NCI-H128 (cell line): ENCODE data around the gene NR2F1-AS1.

Source experiments
- DNase-seq: peaks from one replicate; lab custom pipeline; 2025; ENCODE audit not compliant: unreplicated experiment; lab: John Stamatoyannopoulos, UW

Gene NR2F1-AS1

GRCh38 chr5:93603793-93604643, 23.0 kb upstream of the NR2F1-AS1 start:
- DNase-seq, result no peak

- no peak for DNase-seq
Observed at GRCh38 chr5:93603078-93603792, 22.2 kb upstream of the NR2F1-AS1 start.

DNA sequence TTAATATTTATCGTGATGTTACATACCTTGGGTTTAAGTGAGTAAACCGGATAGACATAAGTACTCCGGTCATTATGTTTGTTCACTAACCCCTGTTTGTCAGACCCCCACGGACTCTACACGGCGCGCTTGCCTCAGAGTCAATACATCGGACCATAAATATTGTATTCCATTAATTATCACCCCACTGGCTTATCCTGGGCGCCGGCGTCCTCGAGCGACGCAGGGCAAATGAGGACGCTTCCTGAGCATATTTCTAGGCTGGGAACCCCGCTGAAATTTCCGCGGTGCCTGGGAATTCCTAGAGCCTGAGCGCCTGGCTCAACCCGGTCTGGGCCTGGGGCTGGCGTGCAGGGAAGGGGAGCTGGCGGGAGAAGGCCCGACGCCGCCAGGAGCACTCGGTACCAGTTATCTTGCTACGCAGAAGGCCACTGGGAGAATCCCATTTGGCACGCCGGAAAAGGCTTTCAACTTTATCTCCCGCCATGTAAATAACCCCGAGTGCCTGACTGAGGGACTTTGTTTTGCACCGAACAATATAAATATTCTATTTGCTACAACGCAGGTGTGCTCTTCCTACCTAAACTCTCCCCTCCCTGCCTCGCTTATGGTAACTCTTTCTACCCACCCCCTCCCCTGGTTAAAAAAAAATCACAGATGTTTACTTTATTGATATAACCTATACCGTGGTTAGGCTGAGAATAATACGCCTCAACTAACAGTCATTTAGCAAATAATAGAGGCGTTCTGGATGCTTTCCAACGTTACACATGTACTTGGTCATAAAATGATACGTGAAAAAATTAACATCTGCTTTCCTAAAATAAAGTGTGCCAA, 21.4 kb upstream of the NR2F1-AS1 start:
- DNase-seq, result no peak

GRCh38 chr5:93601802-93602155, 20.8 kb upstream of the NR2F1-AS1 start:
- no peak for DNase-seq

DNA sequence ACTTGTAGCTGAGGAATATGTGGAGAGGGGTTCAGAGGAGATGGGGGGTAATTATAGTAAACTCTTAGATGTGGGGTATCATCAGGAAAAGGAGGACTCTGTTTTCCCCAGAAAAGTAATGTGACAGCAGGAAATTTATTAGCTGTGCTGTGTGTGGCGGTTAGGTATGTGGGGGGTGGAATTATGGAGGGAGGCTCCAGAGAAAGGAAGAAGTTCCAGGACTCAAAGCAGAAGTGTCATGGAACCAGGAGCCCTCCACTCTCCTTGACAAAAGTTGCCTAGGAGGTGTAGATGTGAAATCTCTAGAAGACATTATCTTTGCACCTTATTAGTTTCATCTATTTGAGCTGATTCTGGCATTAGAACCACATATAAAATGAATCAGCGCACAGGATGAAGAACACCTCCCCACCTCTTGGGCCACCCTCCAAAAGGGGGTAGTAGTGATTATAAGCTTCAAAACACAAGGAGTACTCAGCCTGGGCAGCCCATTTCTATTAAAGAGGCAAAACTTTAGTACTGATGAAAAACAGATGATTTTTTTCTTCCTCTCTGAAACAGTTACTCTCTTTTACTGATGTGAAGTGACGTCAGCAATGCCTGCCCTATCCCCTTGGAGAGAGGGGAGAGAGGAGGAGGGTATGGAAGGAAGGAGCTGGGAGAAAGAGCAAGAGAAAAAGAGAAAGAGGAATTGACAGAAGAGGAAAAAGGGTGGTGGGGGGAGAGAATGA, 20.2 kb upstream of the NR2F1-AS1 start:
- no peak for DNase-seq

GRCh38 chr5:93600409-93601070, 19.5 kb upstream of the NR2F1-AS1 start:
- no peak for DNase-seq

DNA sequence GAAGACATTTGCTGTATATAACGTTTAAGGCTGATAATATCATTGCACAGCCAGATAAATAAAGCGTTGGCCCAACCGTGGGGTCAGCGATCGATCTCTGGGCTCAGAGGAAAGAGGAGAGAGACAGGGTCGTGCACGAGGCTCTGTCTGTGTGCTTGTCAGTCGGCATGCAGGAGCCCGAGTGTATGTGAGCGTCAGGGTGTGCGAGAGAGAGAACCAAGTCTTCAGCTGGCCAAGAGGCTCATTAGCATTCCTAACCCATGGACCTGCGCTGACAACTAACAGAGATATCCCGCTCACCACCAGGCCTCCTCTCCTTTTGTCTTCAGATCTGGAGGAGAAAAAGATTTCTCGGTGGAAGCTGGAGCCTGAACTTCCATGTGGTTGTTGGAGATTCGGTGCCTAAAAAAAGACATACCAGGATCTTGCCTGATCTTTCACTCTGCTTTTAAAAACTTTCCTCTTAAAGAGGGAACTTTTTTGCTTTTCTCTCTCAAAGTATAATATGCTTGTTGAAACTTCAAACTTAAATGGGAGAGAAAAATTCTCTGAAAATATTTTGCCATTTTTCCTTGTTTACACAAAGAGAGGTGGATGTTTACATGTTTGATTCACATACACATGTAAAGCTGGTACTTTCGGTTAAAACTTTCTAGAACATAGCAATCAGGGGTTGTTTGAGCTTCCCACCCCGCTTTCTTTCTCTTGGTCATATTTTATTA, 18.5 kb upstream of the NR2F1-AS1 start:
- no peak for DNase-seq

GRCh38 chr5:93599001-93599379, 18.0 kb upstream of the NR2F1-AS1 start:
- no peak for DNase-seq

DNA sequence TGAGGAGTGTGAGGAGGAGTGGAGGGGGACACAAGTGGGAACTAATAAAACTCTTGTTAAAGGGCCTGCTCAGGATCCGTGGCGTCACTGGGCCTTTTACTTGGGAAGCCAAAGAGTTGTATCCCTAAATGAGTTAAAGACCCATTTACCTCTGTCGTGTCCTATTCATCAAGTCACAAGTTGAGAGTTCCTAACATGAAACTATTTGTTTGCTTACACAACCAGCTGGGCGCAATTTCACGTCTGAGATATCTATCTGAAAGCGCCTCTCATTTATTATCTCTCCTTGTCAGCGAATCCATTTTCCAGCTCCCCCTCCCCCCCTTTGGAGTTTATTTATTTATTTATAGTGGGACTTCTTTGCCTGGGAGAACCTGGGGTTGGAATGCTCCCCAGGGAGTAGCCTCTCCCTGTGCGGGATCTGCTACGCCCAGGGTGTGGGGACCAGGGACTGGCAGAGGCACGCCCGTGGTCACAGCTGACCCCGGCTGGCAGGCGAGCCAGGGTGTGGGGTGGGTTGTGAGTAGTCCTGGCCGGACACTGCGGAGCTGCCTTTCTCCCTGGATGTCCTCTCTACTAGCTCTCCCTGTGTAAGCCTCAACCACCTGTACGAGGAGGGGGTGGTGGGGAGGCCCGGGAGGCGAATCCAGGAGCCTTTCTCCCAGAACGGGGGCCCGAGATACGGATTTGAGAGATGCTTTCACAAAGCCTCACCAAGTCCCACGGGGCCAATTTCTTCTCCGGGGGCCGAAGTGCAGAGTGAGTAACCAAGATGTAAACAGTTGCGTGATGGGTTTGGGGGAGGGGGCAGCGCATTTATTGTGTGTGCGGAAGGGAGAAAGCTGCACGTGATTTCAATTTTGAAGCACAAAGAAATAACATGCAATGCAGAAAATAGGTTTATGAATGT, 17.3 kb upstream of the NR2F1-AS1 start:
- no peak for DNase-seq

DNA sequence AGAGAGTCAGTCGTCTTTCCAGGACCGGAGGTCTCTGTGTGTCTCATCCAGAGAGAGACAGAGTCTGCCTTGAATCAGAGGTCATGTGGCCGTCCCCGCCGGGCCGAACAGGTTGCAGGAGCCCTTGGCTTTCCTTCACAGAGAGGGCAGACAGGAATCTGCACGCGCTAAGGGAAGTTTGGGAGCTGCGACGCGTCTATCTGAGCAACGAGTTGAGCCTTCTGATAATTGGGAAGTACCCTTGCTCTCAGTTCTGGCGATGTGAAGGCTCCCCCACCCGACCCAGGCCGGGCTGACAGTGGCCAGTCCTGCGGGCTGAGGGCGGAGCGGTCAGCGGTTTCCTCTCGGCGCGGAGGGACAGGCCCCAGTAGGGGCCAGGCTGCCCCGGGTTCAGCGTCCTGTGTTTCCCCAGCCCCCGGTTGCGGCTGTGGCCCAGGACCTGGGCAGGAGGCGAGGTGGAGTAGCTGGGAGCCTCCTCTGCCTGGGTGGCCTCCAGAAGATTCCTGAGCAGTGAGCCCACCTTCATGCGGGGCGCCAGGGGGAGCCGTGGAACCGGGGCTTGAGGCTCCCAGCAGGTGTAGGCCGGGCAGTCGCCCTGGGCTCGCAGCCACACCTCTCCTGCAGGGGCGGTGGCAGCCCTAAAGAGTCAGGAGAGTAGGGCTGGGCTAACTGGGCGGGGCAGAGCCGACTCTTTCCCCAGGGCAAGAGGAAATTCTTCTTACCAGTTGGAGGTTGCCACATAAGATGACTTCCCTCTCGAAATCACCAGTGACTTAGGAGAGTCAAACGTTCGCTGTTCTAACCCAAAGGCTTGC, 15.9 kb upstream of the NR2F1-AS1 start:
- no peak for DNase-seq

DNA sequence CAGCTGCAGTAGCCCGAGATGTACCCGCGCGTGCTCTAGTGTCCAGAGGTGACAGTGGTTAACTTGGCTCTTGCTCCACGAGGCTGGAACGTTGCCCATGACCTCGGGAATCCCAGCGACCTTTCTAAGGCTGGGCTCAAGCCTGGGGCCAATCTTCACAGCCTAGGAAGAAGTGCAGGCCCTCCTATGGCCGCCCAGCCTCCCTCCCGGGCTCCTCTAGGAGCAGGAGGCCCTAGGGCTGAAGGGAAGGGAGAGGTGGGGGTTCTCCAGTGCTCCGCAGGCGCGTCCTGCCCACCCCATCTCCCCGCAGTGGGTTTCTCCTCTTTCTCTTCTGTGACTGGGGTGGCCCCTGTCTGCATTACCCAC, 15.3 kb upstream of the NR2F1-AS1 start:
- DNase-seq, result no peak

GRCh38 chr5:93595420-93596147, 14.6 kb upstream of the NR2F1-AS1 start:
- no peak for DNase-seq

GRCh38 chr5:93594591-93595419, 13.8 kb upstream of the NR2F1-AS1 start:
- DNase-seq, result no peak

DNA sequence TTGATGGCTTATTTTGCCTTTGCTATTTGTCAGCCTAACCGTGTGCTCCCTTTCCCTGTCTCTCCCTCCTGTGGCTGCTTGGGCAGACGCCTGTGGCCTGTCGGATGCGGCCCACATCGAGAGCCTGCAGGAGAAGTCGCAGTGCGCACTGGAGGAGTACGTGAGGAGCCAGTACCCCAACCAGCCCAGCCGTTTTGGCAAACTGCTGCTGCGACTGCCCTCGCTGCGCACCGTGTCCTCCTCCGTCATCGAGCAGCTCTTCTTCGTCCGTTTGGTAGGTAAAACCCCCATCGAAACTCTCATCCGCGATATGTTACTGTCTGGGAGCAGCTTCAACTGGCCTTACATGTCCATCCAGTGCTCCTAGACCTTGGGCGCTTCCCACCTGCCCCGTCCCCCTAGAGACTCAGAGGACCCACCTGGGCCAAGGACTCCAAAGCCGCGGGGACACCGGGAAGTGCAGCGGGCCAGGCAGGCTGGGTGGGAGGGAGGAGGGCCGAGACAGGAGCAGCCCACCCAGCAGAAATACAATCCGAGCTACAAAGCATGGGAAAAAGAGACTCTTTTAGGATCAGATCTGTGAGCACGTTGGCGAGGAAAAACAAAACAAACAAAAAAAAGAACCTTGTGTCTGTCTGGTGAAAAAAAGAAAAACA, 12.6 kb upstream of the NR2F1-AS1 start:
- DNase-seq, result no peak

DNA sequence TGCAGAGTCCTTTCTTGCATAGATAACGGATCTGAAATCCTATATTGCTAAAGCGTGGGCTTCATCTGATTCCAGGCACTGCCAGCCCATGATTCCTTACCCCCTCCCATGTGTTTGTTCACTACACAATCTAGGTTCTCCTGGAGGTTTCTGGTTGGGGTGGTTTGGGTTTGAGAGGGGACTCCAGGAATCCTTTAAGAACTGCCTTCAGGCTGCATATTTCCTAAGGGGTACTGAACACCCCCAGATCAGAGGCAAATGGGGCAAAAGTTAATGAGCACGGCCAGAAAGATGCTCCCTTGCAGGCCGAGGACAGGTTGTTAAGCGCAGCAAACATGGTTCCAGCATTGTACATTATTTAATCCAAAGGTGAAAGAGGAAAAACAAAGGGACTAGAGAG, 11.9 kb upstream of the NR2F1-AS1 start:
- DNase-seq, result no peak
